Natural killer cell (primary cell): ENCODE measurements around the gene RASAL3. TPM values are rescaled to one million over a fixed set of nuclear protein-coding genes. Genes with fewer than 3 reads are reported as not detected.
A peak's percentile ranks its signal among the peaks of the same experiment; 100 is the strongest.

Experiments used
- ATAC-seq, 3 donors: fragments of 150-1000 bp in 2 of 3; fragments of 200-7000 bp in 1 of 3; cut with Tn5 transposase; 1 replicate in 1 of 3; 2 replicates in 2 of 3; pipeline ENCODE4 v1.10.0; 2021; ENCODE audit warnings: mild to moderate bottlenecking in 2 of 3, moderate library complexity in 2 of 3
- DNase-seq, 2 donors: peaks; one replicate each; pipeline versions ENCODE4 v3.0.0 to v3.0.0-alpha.2; 2013 to 2021; ENCODE audit warnings: mixed read lengths in 1 of 2
- H3K27ac ChIP-seq: one replicate; pipeline ENCODE4 v1.5.1; 2013; ENCODE audit warnings: mild to moderate bottlenecking, low read length
- H3K27me3 ChIP-seq: one replicate; pipeline ENCODE4 v1.6.1; 2013; ENCODE audit warnings: low read length; ENCODE audit not compliant: control insufficient read depth, insufficient read depth
- H3K36me3 ChIP-seq: one replicate; pipeline ENCODE4 v1.6.1; 2013; ENCODE audit warnings: low read length; ENCODE audit not compliant: control insufficient read depth, insufficient read depth
- H3K4me1 ChIP-seq: one replicate; pipeline ENCODE4 v1.6.1; 2013; ENCODE audit warnings: low read length; ENCODE audit not compliant: control insufficient read depth, insufficient read depth
- H3K4me3 ChIP-seq: one replicate; pipeline ENCODE4 v1.5.1; 2013; ENCODE audit warnings: low read length
- H3K9me3 ChIP-seq: one replicate; pipeline ENCODE4 v1.6.1; 2013; ENCODE audit warnings: low read length; ENCODE audit not compliant: control insufficient read depth, insufficient read depth
- H3K27ac Mint-ChIP-seq, 2 donors: one replicate each; pipeline ENCODE4 v1.8.0; 2022; ENCODE audit warnings: mild to moderate bottlenecking in 2 of 2, mixed read lengths in 2 of 2, moderate library complexity in 1 of 2
- H3K27me3 Mint-ChIP-seq, 2 donors: one replicate each; pipeline ENCODE4 v1.8.0; 2022; ENCODE audit warnings: low read depth in 2 of 2, mixed read lengths in 2 of 2
- H3K36me3 Mint-ChIP-seq: one replicate; pipeline ENCODE4 v1.8.0; 2022; ENCODE audit warnings: mixed read lengths
- H3K4me1 Mint-ChIP-seq, 2 donors: one replicate each; pipeline ENCODE4 v1.8.0; 2022; ENCODE audit warnings: mixed read lengths in 2 of 2
- H3K4me3 Mint-ChIP-seq: one replicate; pipeline ENCODE4 v1.8.0; 2022; ENCODE audit warnings: mild to moderate bottlenecking, moderate library complexity, mixed read lengths
- H3K9me3 Mint-ChIP-seq, 2 donors: one replicate each; pipeline ENCODE4 v1.8.0; 2022; ENCODE audit warnings: mixed read lengths in 2 of 2
- WGBS: methylation state at CpG from one replicate; pipeline ENCODE4 v1.1.7; 2013; ENCODE audit warnings: missing lambda C conversion rate; ENCODE audit not compliant: insufficient coverage; 5-methylcytosine and 5-hydroxymethylcytosine counted together
- intact Hi-C: fragments of 100-400 bp; cut with micrococcal nuclease; formaldehyde crosslinking; loops from one replicate; pipeline ENCODE4 v1.14.2; 2022
- total RNA-seq, 4 donors: library from RNA; stranded (reverse); fragments of 120-200 nt in 1 of 4; gene quantifications; one replicate each; pipeline versions ENCODE4 v1.2.3 to v1.2.4, GENCODE V29; 2013 to 2022
- TF ChIP-seq, protein P1 (sequence below): fragments of 200-600 bp; IDR thresholded peaks from one replicate; pipeline ENCODE4 v1.8.0; 2022; ENCODE audit warnings: antibody characterized with exemption

Gene RASAL3
- total RNA-seq, 3 donors from 2014 or later (not counting 1 experiment from before 2014, with no cell fraction given): 217 to 283 (median 224) TPM

- TF ChIP-seq, protein P1, sequence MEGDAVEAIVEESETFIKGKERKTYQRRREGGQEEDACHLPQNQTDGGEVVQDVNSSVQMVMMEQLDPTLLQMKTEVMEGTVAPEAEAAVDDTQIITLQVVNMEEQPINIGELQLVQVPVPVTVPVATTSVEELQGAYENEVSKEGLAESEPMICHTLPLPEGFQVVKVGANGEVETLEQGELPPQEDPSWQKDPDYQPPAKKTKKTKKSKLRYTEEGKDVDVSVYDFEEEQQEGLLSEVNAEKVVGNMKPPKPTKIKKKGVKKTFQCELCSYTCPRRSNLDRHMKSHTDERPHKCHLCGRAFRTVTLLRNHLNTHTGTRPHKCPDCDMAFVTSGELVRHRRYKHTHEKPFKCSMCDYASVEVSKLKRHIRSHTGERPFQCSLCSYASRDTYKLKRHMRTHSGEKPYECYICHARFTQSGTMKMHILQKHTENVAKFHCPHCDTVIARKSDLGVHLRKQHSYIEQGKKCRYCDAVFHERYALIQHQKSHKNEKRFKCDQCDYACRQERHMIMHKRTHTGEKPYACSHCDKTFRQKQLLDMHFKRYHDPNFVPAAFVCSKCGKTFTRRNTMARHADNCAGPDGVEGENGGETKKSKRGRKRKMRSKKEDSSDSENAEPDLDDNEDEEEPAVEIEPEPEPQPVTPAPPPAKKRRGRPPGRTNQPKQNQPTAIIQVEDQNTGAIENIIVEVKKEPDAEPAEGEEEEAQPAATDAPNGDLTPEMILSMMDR: no peak
- ATAC-seq (no peak), DNase-seq (no peak)
- Mint-ChIP-seq H3K27ac (no peak overlapping the region), H3K9me3 (no peaks in the 10 kb centered on the region), H3K27me3 (no peaks in the 10 kb centered on the region), H3K36me3 (no peaks in the 10 kb centered on the region), H3K4me3 (no peak overlapping the region), H3K4me1 (peaks cover 16 to 19% of the 10 kb centered on the region in 2 donors)
- H3K4me3 ChIP-seq: no peak overlapping the region
- H3K9me3 ChIP-seq: no peaks in the 10 kb centered on the region
- peaks cover 19% of the 10 kb centered on the region for H3K4me1 ChIP-seq
- H3K27me3 ChIP-seq: no peaks in the 10 kb centered on the region
- intact Hi-C loops: no loop called here
- WGBS: 97% methylated on average over 10 of the region's 10 CpGs
- no peak overlapping the region for H3K27ac ChIP-seq
- no peaks in the 10 kb centered on the region for H3K36me3 ChIP-seq
Measured at GRCh38 chr19:15436012-15436825, 28.1 kb downstream of the RASAL3 start.

- DNase-seq (no peak), ATAC-seq (no peak)
- Mint-ChIP-seq H3K9me3 (no peaks in the 10 kb centered on the region), H3K4me3 (peak overlapping the region; percentile 94), H3K27me3 (no peaks in the 10 kb centered on the region), H3K4me1 (peaks cover 24 to 30% of the 10 kb centered on the region in 2 donors), H3K36me3 (no peaks in the 10 kb centered on the region), H3K27ac (peak overlapping the region; percentile 84 to 91)
- Histone ChIP-seq H3K27ac (no peak overlapping the region), H3K27me3 (no peaks in the 10 kb centered on the region), H3K4me3 (peak overlapping the region; percentile 73), H3K4me1 (peaks cover 33% of the 10 kb centered on the region), H3K9me3 (no peaks in the 10 kb centered on the region), H3K36me3 (peaks cover 6% of the 10 kb centered on the region)
- TF ChIP-seq, protein P1: no peak
- 64% methylated on average over 8 of the region's 8 CpGs for WGBS
- intact Hi-C loops: no loop called here
Measured at GRCh38 chr19:15433519-15434069, 30.8 kb downstream of the RASAL3 start.

- H3K27ac ChIP-seq: peak overlapping the region; percentile 63
- peak overlapping the region; percentile 73 for H3K4me3 ChIP-seq
- Mint-ChIP-seq H3K4me1 (peaks cover 24 to 30% of the 10 kb centered on the region in 2 donors), H3K9me3 (no peaks in the 10 kb centered on the region), H3K36me3 (no peaks in the 10 kb centered on the region), H3K4me3 (peak overlapping the region; percentile 94), H3K27ac (peak overlapping the region; percentile 84 to 91), H3K27me3 (no peaks in the 10 kb centered on the region)
- H3K27me3 ChIP-seq: no peaks in the 10 kb centered on the region
- peak; percentile 96 to 99 (median 97) for ATAC-seq
- H3K9me3 ChIP-seq: no peaks in the 10 kb centered on the region
- intact Hi-C loops: no loop called here
- peak; percentile 90 to 95 for DNase-seq
- H3K4me1 ChIP-seq: peaks cover 33% of the 10 kb centered on the region
- TF ChIP-seq, protein P1: no peak
- WGBS: under 1% methylated on average over 73 of the region's 75 CpGs
- H3K36me3 ChIP-seq: peaks cover 6% of the 10 kb centered on the region
Measured at GRCh38 chr19:15432629-15433518, 31.5 kb downstream of the RASAL3 start.
